Adrenal gland (tissue), 12 donors: ENCODE results near the gene SGIP1. TPM values are rescaled to one million over a fixed set of nuclear protein-coding genes. Genes with fewer than 3 reads are reported as not detected.
A peak's percentile ranks its signal among the peaks of the same experiment; 100 is the strongest.

Source experiments
- DNase-seq, 7 donors: peaks; one replicate each; pipeline ENCODE4 v3.0.0-alpha.2; 2019 to 2020
- H3K27ac ChIP-seq, 5 donors: fragments of 200-600 bp; sonication (generic) in 4 of 5; 1 replicate in 3 of 5; 2 replicates in 2 of 5; pipeline versions ENCODE4 v1.5.1 to v1.8.0; 2016 to 2020; ENCODE audit warnings: mild to moderate bottlenecking in 1 of 5
- H3K27me3 ChIP-seq: fragments of 200-600 bp; 2 replicates; pipeline ENCODE4 v1.8.0; 2021
- H3K36me3 ChIP-seq, 2 donors: fragments of 200-600 bp; replicated peaks in 1 of 2; 1 replicate in 1 of 2; 2 replicates in 1 of 2; pipeline versions ENCODE4 v1.5.1 to v1.8.0; 2018 to 2022
- H3K4me1 ChIP-seq, 2 donors: fragments of 200-600 bp; replicated peaks in 1 of 2; 1 replicate in 1 of 2; 2 replicates in 1 of 2; pipeline versions ENCODE4 v1.5.1 to v1.8.0; 2018 to 2021
- H3K4me3 ChIP-seq, 4 donors: fragments of 200-600 bp; sonication (generic) in 3 of 4; one replicate each; pipeline ENCODE4 v1.5.1; 2016 to 2018
- H3K9me3 ChIP-seq, 3 donors: fragments of 200-600 bp; sonication (generic) in 1 of 3; replicated peaks in 1 of 3; 1 replicate in 2 of 3; 2 replicates in 1 of 3; pipeline versions ENCODE4 v1.5.1 to v1.8.0; 2016 to 2021
- CTCF ChIP-seq, 6 experiments: fragments of 450-650 bp in 4 of 6; fragments of 200-600 bp in 2 of 6; sonication (generic) in 1 of 6; IDR thresholded peaks; 1 replicate in 5 of 6; 2 replicates in 1 of 6; pipeline versions ENCODE4 v1.5.1 to v1.8.0; 2016 to 2021; ENCODE audit warnings: antibody characterized with exemption in 6 of 6, mild to moderate bottlenecking in 2 of 6, moderate library complexity in 1 of 6
- POLR2A ChIP-seq, 2 donors: fragments of 450-650 bp; IDR thresholded peaks; one replicate each; pipeline ENCODE4 v1.6.1; 2017; ENCODE audit warnings: antibody characterized with exemption in 2 of 2, mild to moderate bottlenecking in 2 of 2, moderate library complexity in 1 of 2
- WGBS, 4 donors: extraction: QIAGEN DNeasy Blood & Tissue Kit in 2 of 4; methylation state at CpG; one replicate each; pipeline versions ENCODE4 v1.1.5 to v1.1.7; 2013 to 2017; 5-methylcytosine and 5-hydroxymethylcytosine counted together
- intact Hi-C, 2 donors: fragments of 100-400 bp; cut with DNase I; formaldehyde crosslinking; loops; one replicate each; pipeline versions ENCODE4 v1.14.1 to v1.15.0; 2022 to 2023
- polyA plus RNA-seq, 3 donors: library from polyadenylated mRNA; stranded (reverse); fragments of 200-250 nt in 2 of 3; fragments of 350-450 nt in 1 of 3; fragmentation: Illumina TruSeq in 1 of 3; extraction: RNeasy Lipid Tissue Mini Kit (QIAGEN cat#74804) in 1 of 3; gene quantifications; one replicate each; pipeline ENCODE4 v1.2.3, GENCODE V29; 2013 to 2014
- total RNA-seq, 9 donors: library from RNA; depleted of rRNA in 4 of 9; stranded (reverse); fragments of >200 nt in 4 of 9; fragments of 120-200 nt in 1 of 9; fragmentation: NEBNext Ultra II Directional in 1 of 9; extraction: Animal tissue kit (Norgen Biotek cat#: 25700) in 1 of 9; gene quantifications; one replicate each; pipeline versions ENCODE4 v1.1.0 to v1.2.4, GENCODE V29; 2013 to 2023
- donor health status: healthy with polysubstance abuse.
- donor health status: Bipolar disorder and iron deficiency.
- donor health status: DM: yes; HTN: yes; CAD: no.
- donor health status: DM: no; HTN: no; CAD: no.
- donor health status: DM: no; HTN: no; CAD: no.
- donor health status: DM: yes; HTN: yes; CAD: no.

Gene SGIP1
- total and polyA plus RNA-seq, 12 donors, result 0.52 to 8.4 (median 1.9) TPM; not detected in 1

GRCh38 chr1:66503841-66504470, 30.0 kb upstream of the SGIP1 start:
- TF ChIP-seq POLR2A (IDR thresholded peaks at IDR 0.05) (no peak), CTCF (IDR thresholded peaks at IDR 0.05) (peak; percentile 8 to 57 (median 46))
- no peaks in the 10 kb centered on the region for H3K4me1 ChIP-seq
- H3K4me3 ChIP-seq, result no peak overlapping the region
- peak in 5 of 7 donors; percentile 16 to 81 (median 37) for DNase-seq
- H3K27me3 ChIP-seq, result no peaks in the 10 kb centered on the region
- H3K36me3 ChIP-seq, result no peaks in the 10 kb centered on the region
- no peak overlapping the region for H3K27ac ChIP-seq
- intact Hi-C loops, result no loop called here
- no peaks in the 10 kb centered on the region for H3K9me3 ChIP-seq
- 37 to 46% (median 40%) methylated on average over 3 of the region's 3 CpGs for WGBS, 4 donors

GRCh38 chr1:66505671-66506392, 28.1 kb upstream of the SGIP1 start:
- H3K9me3 ChIP-seq, result no peaks in the 10 kb centered on the region
- WGBS, 4 donors, result 72 to 89% (median 85%) methylated on average over 5 of the region's 5 CpGs

GRCh38 chr1:66506393-66506687, 27.6 kb upstream of the SGIP1 start:
- intact Hi-C loops, result no loop called here
- Histone ChIP-seq H3K9me3 (no peaks in the 10 kb centered on the region), H3K36me3 (no peaks in the 10 kb centered on the region), H3K27ac (no peak overlapping the region), H3K4me1 (no peaks in the 10 kb centered on the region), H3K4me3 (no peak overlapping the region), H3K27me3 (no peaks in the 10 kb centered on the region)
- TF ChIP-seq POLR2A (IDR thresholded peaks at IDR 0.05), result no peak
- no peak for TF ChIP-seq CTCF (IDR thresholded peaks at IDR 0.05)
- WGBS, 4 donors, result 90 to 93% (median 92%) methylated on average over 1 of the region's 1 CpG
- DNase-seq, result no peak

More at GRCh38 chr1:66505671-66506392, 28.1 kb upstream of the SGIP1 start:
- Histone ChIP-seq H3K27me3 (no peaks in the 10 kb centered on the region), H3K27ac (no peak overlapping the region), H3K4me3 (no peak overlapping the region), H3K4me1 (no peaks in the 10 kb centered on the region), H3K36me3 (no peaks in the 10 kb centered on the region)
- intact Hi-C loops, result no loop called here
- TF ChIP-seq CTCF (IDR thresholded peaks at IDR 0.05) (no peak), POLR2A (IDR thresholded peaks at IDR 0.05) (no peak)
- DNase-seq, result no peak

- Histone ChIP-seq H3K27me3 (no peaks in the 10 kb centered on the region), H3K9me3 (no peaks in the 10 kb centered on the region), H3K4me1 (no peaks in the 10 kb centered on the region), H3K4me3 (no peak overlapping the region), H3K27ac (no peak overlapping the region), H3K36me3 (no peaks in the 10 kb centered on the region)
- no peak for DNase-seq
- TF ChIP-seq POLR2A (IDR thresholded peaks at IDR 0.05) (no peak), CTCF (IDR thresholded peaks at IDR 0.05) (no peak)
- intact Hi-C loops, result no loop called here
Observed at GRCh38 chr1:66506991-66507390, 27.0 kb upstream of the SGIP1 start.
